Activated T-cell treated with anti-CD3 and anti-CD28 coated beads for 1 hour (primary cell): Measurements from ENCODE around the gene CEP78.

Experiments used
- DNase-seq: peaks from one replicate; pipeline ENCODE4 v3.0.0-alpha.2; 2020; ENCODE audit warnings: low read depth

The CEP78 gene

GRCh38 chr9:78307360-78307759 is 71.5 kb downstream of the CEP78 start:
- DNase-seq, result no peak

- DNase-seq, result no peak
These were observed 73.2 kb downstream of the CEP78 start for GRCh38 chr9:78309066-78309465.

- no peak for DNase-seq
These were observed 75.2 kb downstream of the CEP78 start for GRCh38 chr9:78311075-78311474.

- DNase-seq, result no peak
These were observed 76.1 kb downstream of the CEP78 start for GRCh38 chr9:78311886-78312524.

- no peak for DNase-seq
These were observed 78.7 kb downstream of the CEP78 start for GRCh38 chr9:78314550-78314949.

GRCh38 chr9:78314953-78315870 is 79.3 kb downstream of the CEP78 start:
- no peak for DNase-seq

- DNase-seq, result no peak
These were observed 80.5 kb downstream of the CEP78 start for GRCh38 chr9:78316166-78316892.

- no peak for DNase-seq
These were observed 83.5 kb downstream of the CEP78 start for GRCh38 chr9:78319197-78320029.

GRCh38 chr9:78320030-78320693 is 84.3 kb downstream of the CEP78 start:
- no peak for DNase-seq

GRCh38 chr9:78320875-78321496 is 85.1 kb downstream of the CEP78 start:
- no peak for DNase-seq

GRCh38 chr9:78321505-78321904 is 85.6 kb downstream of the CEP78 start:
- DNase-seq, result no peak

- no peak for DNase-seq
These were observed 88.3 kb downstream of the CEP78 start for GRCh38 chr9:78324068-78324650.

- no peak for DNase-seq
These were observed 88.8 kb downstream of the CEP78 start for GRCh38 chr9:78324682-78325081.

- DNase-seq, result no peak
These were observed 89.5 kb downstream of the CEP78 start for GRCh38 chr9:78325343-78325742.

- no peak for DNase-seq
These were observed 90.0 kb downstream of the CEP78 start for GRCh38 chr9:78325846-78326360.

GRCh38 chr9:78326564-78326963 is 90.7 kb downstream of the CEP78 start:
- DNase-seq, result no peak
